Iris pigment epithelial cell (primary cell): ENCODE data around the gene SH3PXD2A.
A peak's percentile ranks its signal among the peaks of the same experiment; 100 is the strongest.

Source experiments
- DNase-seq: peaks from one replicate; pipeline ENCODE4 v3.0.0-alpha.2; 2011; ENCODE audit warnings: low read depth

Gene SH3PXD2A

DNA sequence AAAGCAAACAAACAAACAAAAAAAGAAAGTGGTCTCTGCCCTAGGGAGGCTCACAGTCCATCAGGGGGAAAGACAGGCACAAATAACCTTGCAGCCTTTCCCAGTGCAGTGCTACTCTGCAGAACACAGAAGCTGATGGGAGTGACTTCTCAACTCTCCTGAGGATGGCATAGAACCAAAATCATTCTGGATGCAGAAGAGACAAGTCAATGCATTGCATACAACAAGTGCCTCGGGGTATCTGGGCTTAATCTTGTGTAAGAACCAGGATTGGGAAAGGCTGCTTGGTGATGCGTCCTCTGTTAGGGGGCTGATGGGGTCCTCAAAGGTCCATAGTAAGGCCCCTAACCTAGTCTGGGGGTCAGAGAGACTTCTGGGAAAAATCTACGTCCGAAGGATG, 293.0 kb downstream of the SH3PXD2A start:
- DNase-seq, result no peak

DNA sequence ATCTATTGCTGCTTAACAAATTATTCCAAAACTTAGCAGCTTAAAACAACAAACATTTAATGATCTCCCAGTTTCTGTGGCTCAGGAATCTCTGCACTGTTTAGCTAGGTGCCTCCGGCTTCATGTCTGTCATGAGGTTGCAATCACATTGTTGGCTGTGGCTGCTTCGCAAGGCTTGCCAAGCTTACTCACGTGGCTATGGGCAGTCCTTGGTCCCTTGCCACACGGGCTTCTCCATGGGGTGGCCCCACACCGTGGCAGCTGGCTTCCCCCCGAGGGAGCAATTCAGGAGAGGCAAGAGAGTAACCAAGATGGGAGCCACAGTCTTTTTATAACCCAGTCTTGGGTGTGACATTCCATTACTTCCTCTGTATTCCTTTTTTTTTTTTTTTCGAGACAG, 294.5 kb downstream of the SH3PXD2A start:
- no peak for DNase-seq

DNA sequence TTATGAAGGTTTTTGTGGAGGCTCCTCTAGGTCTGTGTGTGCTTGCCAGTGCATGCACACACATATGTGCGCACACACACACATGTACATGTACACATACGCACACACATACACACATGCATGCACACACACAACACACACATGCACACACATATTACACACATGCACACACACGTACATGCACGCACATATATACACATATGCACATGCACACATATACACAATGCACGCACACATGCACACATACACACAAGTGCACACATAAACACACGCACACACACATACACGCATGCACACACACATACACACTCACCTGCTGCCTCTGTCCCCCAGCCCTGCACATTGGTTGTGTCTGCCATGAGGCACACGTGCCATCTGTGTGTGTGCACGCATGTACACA, 295.6 kb downstream of the SH3PXD2A start:
- no peak for DNase-seq

- no peak for DNase-seq
These were observed 296.5 kb downstream of the SH3PXD2A start for GRCh38 chr10:103558911-103559310.

DNA sequence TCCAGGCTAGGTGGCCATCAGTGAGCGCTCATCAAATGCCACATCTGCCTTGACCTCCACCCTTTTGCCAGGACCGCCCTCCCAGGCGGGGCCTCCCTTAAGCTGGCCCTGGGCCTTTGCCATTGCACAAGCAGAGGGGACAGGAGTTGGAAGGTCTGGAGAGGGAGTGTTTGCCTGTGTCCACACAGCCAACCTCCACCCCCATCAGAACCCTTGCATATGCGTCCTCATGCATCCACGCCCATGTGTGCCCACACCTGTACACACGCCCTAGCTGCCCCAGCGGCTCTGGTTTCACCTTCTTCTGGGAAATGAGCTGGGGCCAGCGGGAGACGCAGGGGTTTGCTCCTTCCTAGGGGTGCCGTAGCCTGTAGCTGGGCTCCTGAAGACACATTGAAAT, 297.9 kb downstream of the SH3PXD2A start:
- no peak for DNase-seq

- no peak for DNase-seq
These were observed 298.9 kb downstream of the SH3PXD2A start for GRCh38 chr10:103556383-103557007.

GRCh38 chr10:103555712-103556111, 299.7 kb downstream of the SH3PXD2A start:
- no peak for DNase-seq

GRCh38 chr10:103555325-103555649, 300.1 kb downstream of the SH3PXD2A start:
- no peak for DNase-seq

DNA sequence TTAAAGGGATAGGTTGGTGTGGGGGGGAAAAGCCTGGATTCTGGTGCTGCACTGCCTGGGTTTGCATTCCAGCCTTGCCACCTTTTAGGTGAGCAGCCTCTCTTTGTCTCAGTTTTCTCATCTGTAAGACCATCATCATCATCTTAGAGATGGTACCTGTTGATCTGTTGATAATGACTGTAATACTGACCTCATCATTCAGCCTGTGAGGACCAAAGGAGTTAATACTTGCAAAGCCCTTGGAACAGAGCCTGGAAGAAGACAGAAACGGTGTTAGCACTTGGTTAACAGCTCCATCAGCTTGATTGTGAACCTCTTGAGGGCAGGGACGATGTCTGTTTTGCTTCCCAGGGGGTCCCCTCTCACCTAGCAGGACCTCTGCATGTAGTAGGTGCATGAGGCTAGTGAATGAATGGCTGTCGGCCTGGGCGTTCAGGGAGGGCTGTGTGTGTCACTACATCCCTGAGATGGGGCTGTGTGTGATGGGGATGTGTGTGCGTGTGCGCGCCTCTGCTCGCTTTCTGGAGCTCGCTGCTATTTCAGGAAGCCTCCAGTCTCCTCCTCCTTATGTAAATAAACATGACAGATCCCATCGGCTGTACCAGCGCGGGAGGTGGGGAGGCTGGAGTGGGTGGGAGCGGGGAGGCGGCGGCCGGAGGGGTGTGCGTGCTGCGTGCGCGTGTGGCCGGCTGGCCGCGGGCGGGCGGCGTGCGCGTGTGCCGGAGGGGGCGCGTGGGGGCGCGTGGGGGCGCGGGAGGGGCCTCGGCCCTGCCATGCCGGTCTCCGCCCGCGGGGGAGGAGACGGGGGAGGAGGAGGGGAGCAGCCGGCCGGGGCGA, 300.7 kb downstream of the SH3PXD2A start:
- peak; percentile 51 for DNase-seq

DNA sequence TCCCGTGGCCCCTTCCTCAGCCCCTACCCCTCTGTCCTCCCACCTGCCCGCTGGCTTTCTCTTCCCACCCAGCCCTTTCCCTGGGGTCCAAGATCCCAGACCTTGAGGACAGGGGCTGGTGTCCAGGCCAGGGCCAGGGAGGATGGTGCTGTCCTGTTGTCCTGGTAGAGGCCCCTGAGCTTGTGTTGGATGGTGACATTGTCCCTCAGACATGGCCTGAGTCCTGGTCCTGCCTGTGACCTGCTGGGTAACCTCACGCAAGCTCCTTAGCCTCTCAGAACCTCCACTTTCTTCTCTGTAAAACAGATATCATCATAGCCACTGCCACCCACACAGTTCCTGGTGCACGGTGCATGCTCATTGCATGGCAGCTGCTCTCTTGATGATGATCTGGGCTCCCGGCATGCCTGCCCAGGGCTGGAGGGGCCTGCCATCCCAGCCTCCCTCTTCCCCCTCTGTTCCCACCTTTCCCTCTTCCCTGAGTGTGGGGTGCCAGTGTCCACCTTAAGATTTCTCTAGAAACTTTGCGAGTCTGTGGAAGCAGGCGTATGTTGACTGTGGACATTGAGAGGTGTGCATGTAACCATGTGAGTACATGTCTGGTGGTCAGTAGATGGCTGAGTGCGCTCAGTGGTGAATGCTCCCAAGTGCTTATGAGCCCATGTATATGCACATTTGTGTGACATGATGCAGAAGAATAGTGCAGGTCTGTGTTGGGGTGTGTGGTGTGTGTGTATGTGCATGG, 301.5 kb downstream of the SH3PXD2A start:
- no peak for DNase-seq

GRCh38 chr10:103552856-103553742, 302.3 kb downstream of the SH3PXD2A start:
- no peak for DNase-seq

- no peak for DNase-seq
These were observed 303.5 kb downstream of the SH3PXD2A start for GRCh38 chr10:103551619-103552602.

DNA sequence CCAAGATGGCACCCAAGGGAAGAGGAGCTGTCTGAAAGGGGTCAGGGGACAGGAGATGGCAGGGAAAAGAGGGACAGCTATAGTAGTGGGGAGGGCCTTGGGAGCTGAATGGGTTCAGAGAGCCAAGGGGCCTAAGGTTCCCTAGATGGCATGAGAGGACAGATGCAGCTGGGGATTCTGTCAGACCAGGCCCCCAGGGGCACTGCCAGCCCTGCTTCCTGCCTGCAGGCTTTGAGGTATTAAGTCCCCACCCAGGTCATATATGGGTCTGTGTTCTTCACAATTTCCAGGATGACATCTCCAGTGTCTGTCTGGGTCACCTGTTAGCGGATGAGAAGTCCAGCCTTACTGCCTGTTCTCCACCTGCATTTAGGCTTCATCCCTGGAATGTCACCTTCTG, 305.1 kb downstream of the SH3PXD2A start:
- DNase-seq, result no peak

- DNase-seq, result no peak
These were observed 306.1 kb downstream of the SH3PXD2A start for GRCh38 chr10:103549349-103549685.

DNA sequence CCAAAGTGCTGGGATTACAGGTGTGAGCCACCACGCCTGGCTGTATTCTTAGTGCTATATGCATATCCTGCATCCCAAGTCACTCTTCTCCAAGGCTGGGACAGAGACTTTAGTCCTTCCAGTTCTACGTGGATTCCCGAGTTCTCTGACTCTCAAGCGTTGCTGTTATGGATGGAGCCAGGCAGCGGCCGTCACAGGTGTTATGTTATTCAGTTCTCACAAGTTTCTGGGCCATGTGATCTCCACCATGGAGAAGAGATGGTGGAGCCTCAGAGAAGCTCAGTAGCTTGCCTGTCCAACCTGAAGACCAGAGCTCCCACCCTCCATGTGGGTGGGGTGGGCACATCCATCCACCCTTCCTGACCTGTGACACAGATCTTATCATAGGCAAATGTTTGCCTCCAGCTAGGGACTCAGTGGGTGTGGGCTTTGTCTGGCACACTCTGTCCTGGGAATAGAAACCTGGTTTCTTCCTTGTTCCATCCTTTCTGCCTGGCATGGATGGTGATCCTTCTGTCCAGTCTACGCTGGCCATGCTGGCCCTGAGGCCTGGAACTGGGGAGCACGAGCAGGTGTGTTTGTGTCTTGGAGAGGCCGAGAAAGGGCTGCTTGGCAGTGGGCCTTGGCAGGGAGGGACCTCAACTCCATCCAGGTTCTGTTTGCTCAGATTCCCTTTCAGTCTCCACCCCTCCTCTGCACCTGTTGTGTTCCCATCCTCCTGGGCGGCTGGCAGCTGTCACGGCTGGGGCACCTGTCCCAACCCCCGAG, 306.6 kb downstream of the SH3PXD2A start:
- DNase-seq, result no peak

GRCh38 chr10:103548006-103548405, 307.4 kb downstream of the SH3PXD2A start:
- no peak for DNase-seq

DNA sequence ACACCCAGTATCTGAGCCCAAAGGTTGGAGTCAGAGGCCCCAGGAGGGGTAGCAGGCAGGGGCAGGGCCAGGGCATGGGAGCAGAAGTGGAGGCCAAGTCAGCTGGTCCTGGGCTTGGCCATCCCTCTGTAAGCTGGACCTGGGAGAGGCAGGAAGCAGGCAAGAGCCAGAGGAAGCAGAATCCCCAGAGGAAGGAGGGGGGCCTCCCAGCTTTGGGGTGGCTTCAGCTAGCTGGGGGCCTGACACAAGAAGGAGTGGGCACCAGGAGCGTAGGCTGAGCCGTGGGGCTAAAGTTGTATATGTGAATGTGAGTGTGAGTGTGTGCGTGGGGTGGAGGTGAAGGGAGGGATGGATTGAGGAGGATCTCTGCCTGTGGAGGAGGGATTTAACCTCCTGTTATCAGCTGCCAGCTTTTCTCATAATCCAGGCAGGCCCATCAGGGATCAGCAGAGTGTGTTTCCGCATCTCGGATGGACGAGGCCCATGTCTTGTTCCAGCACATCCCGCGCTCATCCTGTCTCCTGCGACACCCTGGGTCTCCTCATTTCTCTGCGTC, 307.9 kb downstream of the SH3PXD2A start:
- DNase-seq, result no peak

DNA sequence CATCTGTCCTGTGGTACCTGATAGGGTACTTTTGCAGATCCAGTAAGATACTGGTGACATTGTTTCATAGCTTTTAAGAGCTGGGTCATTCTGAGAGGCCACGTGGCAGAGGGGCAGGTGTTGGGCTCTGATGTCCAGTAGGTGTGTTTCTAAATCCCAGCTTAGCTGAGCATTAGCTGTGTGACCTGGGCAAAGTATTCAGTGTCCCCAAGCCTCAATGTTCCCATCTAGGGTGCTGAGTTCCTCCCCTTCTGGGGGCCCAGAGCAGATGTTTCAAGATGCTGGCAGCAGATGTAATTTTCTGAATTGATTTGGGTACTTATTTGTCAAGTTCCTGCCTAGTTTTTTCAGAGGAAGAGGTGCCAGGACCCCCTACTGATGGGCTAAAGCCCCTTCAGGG, 309.0 kb downstream of the SH3PXD2A start:
- DNase-seq, result no peak

DNA sequence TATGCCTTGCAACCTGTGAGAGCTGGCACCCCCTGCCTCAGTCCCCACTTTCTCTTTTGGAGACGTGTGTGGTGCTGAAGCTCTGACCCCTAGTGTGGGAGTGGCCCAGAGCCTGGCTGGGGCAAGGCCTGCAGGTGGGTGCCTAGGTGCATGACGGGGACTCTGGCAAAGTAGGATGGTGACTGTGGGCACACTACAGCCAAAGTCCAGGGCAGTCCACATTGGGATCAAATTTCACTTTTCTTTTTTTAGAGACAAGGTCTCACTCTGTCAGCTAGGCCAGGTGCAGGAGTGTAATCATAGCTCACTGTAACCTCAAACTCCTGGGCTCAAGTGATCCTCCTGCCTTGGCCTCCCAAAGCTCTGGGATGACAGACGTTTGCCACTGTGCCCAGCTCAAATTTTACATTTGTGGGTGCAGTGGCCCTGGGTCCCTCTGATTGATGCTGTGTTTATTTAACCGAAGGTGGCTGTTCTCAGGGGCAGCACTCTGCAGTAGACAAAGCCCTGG, 309.6 kb downstream of the SH3PXD2A start:
- DNase-seq, result no peak

- no peak for DNase-seq
These were observed 310.0 kb downstream of the SH3PXD2A start for GRCh38 chr10:103545366-103545765.
